K562 (cell line): ENCODE results near the gene TXN2. TPM values are rescaled to one million over a fixed set of nuclear protein-coding genes. Genes with fewer than 3 reads are reported as not detected.

ENCODE experiments used
- E2F3 ChIP-seq: fragments of 250-450 bp; sonication (Bioruptor Pico); IDR thresholded peaks from 2 replicates; pipeline ENCODE4 v1.4.0; 2020; ENCODE audit warnings: mild to moderate bottlenecking
- IFI16 ChIP-seq: fragments of 250-450 bp; sonication (Bioruptor Pico); IDR thresholded peaks from 2 replicates; pipeline ENCODE4 v2.1.2; 2022; ENCODE audit warnings: mild to moderate bottlenecking, inconsistent platforms
- KDM1A ChIP-seq, 2 experiments: fragments of 450-650 bp; IDR thresholded peaks; 2 replicates each; pipeline ENCODE4 v1.6.1; 2016; ENCODE audit warnings: mild to moderate bottlenecking in 2 of 2
- MCM5 ChIP-seq: fragments of 450-650 bp; IDR thresholded peaks from 2 replicates; pipeline ENCODE4 v1.6.1; 2016; ENCODE audit warnings: low read depth
- MTA3 ChIP-seq: fragments of 450-650 bp; formaldehyde crosslinking; IDR thresholded peaks from 2 replicates; pipeline ENCODE4 v1.6.1; 2017; ENCODE audit warnings: mild to moderate bottlenecking, borderline replicate concordance
- POLR2AphosphoS2 ChIP-seq: IDR thresholded peaks from 2 replicates; pipeline ENCODE4 v1.6.1; 2012; ENCODE audit warnings: low read length, improper control_type of control experiment
- POLR2H ChIP-seq: IDR thresholded peaks from 2 replicates; pipeline ENCODE4 v1.6.1; 2016; ENCODE audit warnings: missing genetic modification characterization, low read depth, mild to moderate bottlenecking, control low read depth, missing compliant biosample characterization, moderate library complexity
- POLR3G ChIP-seq: IDR thresholded peaks from 2 replicates; pipeline ENCODE4 v1.6.1; 2011; ENCODE audit not compliant: insufficient read length, insufficient replicate concordance; ENCODE audit errors: extremely low read depth
- PURB ChIP-seq: sonication (generic); formaldehyde crosslinking; IDR thresholded peaks from 2 replicates; pipeline ENCODE4 v1.9.0; 2021; ENCODE audit warnings: low read depth, mild to moderate bottlenecking, missing genetic modification reagents
- RB1 ChIP-seq: fragments of 450-650 bp; IDR thresholded peaks from 2 replicates; pipeline ENCODE4 v1.6.1; 2017; ENCODE audit warnings: low read depth, mild to moderate bottlenecking
- SRSF7 ChIP-seq: fragments of 200-400 bp; formaldehyde crosslinking; optimal IDR thresholded peaks from 2 replicates; pipeline ENCODE3; 2017; ENCODE audit warnings: mild to moderate bottlenecking, low read depth, low read length
- TRIM24 ChIP-seq, 2 experiments: fragments of 450-650 bp; IDR thresholded peaks; 2 replicates each; pipeline ENCODE4 v1.6.1; 2016
- U2AF2 ChIP-seq: fragments of 200-400 bp; formaldehyde crosslinking; optimal IDR thresholded peaks from 2 replicates; pipeline ENCODE3; 2017; ENCODE audit warnings: low read depth, mild to moderate bottlenecking, low read length
- ZKSCAN1 ChIP-seq: fragments of 150-350 bp; IDR thresholded peaks from 2 replicates; pipeline ENCODE4 v1.6.1; 2016; ENCODE audit warnings: low read depth, low read length
- ZNF224 ChIP-seq: sonication (generic); formaldehyde crosslinking; IDR thresholded peaks from 2 replicates; pipeline ENCODE4 v1.8.0; 2022; ENCODE audit warnings: mild to moderate bottlenecking, missing genetic modification reagents
- ZNF408 ChIP-seq: fragments of 250-450 bp; sonication (Bioruptor Pico); IDR thresholded peaks from 2 replicates; pipeline ENCODE4 v1.4.0; 2020; ENCODE audit warnings: low read depth, mild to moderate bottlenecking, moderate library complexity
- ZNF707 ChIP-seq: fragments of 250-450 bp; sonication (Bioruptor Pico); conservative IDR thresholded peaks from 2 replicates; pipeline ENCODE4 v1.8.0; 2022; ENCODE audit warnings: inconsistent platforms, mild to moderate bottlenecking, moderate library complexity
- polyA plus RNA-seq, 8 experiments: library from polyadenylated mRNA; depleted of rRNA in 4 of 8; stranded (reverse) in 5 of 8; unstranded in 3 of 8; fragments of >200 nt; fragmentation: Nextera tagmentation in 2 of 8; fragmentation: Illumina TruSeq in 1 of 8; extraction: Ambion mirVana in 2 of 8; extraction: Trizol in 1 of 8; gene quantifications; 2 replicates each; pipeline versions ENCODE4 v1.2.1 to v1.2.3, GENCODE V29; 2011 to 2014; ENCODE audit warnings: inconsistent platforms in 1 of 8, missing spikeins in 1 of 8
- total RNA-seq, 7 experiments: library from RNA; depleted of rRNA in 6 of 7; stranded (reverse); fragments of >200 nt in 6 of 7; fragmentation: Illumina TruSeq in 2 of 7; extraction: Trizol in 2 of 7; gene quantifications; 2 replicates each; pipeline versions ENCODE4 v1.2.1 to v1.2.3, GENCODE V29; 2011 to 2021; ENCODE audit warnings: low replicate concordance in 1 of 7
- TF ChIP-seq, protein P1 (sequence below): IDR thresholded peaks from 3 replicates; pipeline ENCODE4 v1.6.1; 2011; ENCODE audit warnings: borderline replicate concordance, mild to moderate bottlenecking, moderate library complexity; ENCODE audit not compliant: insufficient read length; ENCODE audit errors: extremely low read depth
- TF ChIP-seq, protein P2 (sequence below): conservative IDR thresholded peaks from 2 replicates; pipeline ENCODE4 v1.6.1; 2011; ENCODE audit warnings: low read depth, mild to moderate bottlenecking, low read length; ENCODE audit not compliant: control insufficient read depth
- TF ChIP-seq, protein P3 (sequence below), 2 experiments: fragments of 450-650 bp; IDR thresholded peaks; 2 replicates each; pipeline ENCODE4 v1.6.1; 2018; ENCODE audit warnings: mild to moderate bottlenecking in 2 of 2, low read depth in 1 of 2; ENCODE audit not compliant: partially characterized antibody in 2 of 2

Gene TXN2
- total and polyA plus RNA-seq, 9 of the 15 experiments (the other 6 are each of a cell fraction or from before 2014, with no cell fraction given): 48.5 to 399 (median 118) TPM

DNA sequence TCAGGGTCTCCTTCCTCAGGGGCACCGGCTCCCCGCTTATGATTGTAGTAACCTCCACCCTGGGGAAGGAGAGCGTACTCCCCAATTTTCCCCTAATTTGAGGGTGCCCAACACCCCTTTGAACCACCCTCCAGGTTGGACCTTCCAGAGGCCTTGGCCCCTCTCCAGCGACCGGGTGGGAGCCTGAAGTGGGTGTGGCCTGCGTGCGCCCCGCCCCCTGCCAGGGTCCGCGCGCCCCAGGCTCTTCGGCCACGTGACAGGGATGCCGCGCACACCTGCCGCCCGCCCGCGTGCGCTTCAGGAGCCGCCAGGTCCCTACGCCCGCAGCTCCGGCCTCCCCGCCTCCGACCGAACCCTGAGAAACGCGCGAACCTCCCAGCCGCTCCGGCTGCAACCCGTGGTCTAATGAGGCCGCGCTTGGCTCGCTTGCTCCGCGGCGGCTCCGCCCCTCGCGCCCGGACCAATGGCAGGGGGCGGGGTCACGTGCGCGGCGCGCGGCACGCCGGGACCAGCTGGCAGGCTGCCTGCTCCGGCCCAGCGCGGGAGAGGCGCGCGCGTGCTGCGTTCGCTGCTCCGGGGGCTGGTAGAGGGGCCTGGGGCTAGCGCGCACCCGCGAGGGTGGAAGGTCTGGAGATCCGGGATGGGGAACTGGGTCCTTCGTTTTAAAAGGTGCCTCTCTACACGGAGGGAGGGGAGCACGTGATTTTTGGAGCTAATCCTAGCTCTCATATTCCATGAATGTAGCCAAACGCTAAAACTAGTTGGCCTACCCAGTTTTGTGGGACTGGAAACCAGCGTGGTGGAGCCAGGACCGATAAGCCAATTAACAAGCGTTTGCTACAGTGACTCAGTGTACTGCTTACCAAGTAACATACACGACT, 25.4 kb upstream of the TXN2 start, which contains the start of gene FOXRED2 (continued):
- TF ChIP-seq, protein P1, sequence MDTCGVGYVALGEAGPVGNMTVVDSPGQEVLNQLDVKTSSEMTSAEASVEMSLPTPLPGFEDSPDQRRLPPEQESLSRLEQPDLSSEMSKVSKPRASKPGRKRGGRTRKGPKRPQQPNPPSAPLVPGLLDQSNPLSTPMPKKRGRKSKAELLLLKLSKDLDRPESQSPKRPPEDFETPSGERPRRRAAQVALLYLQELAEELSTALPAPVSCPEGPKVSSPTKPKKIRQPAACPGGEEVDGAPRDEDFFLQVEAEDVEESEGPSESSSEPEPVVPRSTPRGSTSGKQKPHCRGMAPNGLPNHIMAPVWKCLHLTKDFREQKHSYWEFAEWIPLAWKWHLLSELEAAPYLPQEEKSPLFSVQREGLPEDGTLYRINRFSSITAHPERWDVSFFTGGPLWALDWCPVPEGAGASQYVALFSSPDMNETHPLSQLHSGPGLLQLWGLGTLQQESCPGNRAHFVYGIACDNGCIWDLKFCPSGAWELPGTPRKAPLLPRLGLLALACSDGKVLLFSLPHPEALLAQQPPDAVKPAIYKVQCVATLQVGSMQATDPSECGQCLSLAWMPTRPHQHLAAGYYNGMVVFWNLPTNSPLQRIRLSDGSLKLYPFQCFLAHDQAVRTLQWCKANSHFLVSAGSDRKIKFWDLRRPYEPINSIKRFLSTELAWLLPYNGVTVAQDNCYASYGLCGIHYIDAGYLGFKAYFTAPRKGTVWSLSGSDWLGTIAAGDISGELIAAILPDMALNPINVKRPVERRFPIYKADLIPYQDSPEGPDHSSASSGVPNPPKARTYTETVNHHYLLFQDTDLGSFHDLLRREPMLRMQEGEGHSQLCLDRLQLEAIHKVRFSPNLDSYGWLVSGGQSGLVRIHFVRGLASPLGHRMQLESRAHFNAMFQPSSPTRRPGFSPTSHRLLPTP: no peak
- TF ChIP-seq ZNF408: no peak
- no peak for TF ChIP-seq POLR2AphosphoS2
- TF ChIP-seq ZKSCAN1: no peak
- peak; percentile 88 for TF ChIP-seq E2F3
- TF ChIP-seq IFI16 (CRISPR knock-in tag): no peak
- no peak for TF ChIP-seq KDM1A (IDR thresholded peaks at IDR 0.05)
- TF ChIP-seq U2AF2: no peak
- TF ChIP-seq PURB (CRISPR knock-in tag): no peak
- TF ChIP-seq MCM5: no peak
- TF ChIP-seq, protein P2, sequence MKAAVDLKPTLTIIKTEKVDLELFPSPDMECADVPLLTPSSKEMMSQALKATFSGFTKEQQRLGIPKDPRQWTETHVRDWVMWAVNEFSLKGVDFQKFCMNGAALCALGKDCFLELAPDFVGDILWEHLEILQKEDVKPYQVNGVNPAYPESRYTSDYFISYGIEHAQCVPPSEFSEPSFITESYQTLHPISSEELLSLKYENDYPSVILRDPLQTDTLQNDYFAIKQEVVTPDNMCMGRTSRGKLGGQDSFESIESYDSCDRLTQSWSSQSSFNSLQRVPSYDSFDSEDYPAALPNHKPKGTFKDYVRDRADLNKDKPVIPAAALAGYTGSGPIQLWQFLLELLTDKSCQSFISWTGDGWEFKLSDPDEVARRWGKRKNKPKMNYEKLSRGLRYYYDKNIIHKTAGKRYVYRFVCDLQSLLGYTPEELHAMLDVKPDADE: no peak
- no peak for TF ChIP-seq POLR3G
- peak; percentile 73 for TF ChIP-seq POLR2H
- no peak for TF ChIP-seq TRIM24 (IDR thresholded peaks at IDR 0.05)
- TF ChIP-seq SRSF7: no peak
- peak; percentile 85; the same call in 1 of the 2 replicates for TF ChIP-seq RB1
- TF ChIP-seq ZNF707 (CRISPR knock-in tag): no peak
- no peak for TF ChIP-seq ZNF224 (CRISPR knock-in tag)
- TF ChIP-seq MTA3: 0 out of 2 replicates have a peak, but pooled peaks have one; percentile 81
- TF ChIP-seq, protein P3, sequence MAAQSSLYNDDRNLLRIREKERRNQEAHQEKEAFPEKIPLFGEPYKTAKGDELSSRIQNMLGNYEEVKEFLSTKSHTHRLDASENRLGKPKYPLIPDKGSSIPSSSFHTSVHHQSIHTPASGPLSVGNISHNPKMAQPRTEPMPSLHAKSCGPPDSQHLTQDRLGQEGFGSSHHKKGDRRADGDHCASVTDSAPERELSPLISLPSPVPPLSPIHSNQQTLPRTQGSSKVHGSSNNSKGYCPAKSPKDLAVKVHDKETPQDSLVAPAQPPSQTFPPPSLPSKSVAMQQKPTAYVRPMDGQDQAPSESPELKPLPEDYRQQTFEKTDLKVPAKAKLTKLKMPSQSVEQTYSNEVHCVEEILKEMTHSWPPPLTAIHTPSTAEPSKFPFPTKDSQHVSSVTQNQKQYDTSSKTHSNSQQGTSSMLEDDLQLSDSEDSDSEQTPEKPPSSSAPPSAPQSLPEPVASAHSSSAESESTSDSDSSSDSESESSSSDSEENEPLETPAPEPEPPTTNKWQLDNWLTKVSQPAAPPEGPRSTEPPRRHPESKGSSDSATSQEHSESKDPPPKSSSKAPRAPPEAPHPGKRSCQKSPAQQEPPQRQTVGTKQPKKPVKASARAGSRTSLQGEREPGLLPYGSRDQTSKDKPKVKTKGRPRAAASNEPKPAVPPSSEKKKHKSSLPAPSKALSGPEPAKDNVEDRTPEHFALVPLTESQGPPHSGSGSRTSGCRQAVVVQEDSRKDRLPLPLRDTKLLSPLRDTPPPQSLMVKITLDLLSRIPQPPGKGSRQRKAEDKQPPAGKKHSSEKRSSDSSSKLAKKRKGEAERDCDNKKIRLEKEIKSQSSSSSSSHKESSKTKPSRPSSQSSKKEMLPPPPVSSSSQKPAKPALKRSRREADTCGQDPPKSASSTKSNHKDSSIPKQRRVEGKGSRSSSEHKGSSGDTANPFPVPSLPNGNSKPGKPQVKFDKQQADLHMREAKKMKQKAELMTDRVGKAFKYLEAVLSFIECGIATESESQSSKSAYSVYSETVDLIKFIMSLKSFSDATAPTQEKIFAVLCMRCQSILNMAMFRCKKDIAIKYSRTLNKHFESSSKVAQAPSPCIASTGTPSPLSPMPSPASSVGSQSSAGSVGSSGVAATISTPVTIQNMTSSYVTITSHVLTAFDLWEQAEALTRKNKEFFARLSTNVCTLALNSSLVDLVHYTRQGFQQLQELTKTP (IDR thresholded peaks at IDR 0.05; ENCODE audit: low read depth in 1 of 2, partially characterized antibody in 2 of 2): no peak
